Stimulated activated CD4-positive, alpha-beta T cell treated with anti-CD3 and anti-CD28 coated beads, Interleukin-15, amount 100 ng/mL, for 24 hours (primary cell): ENCODE measurements around the gene THSD4.

Source experiments
- DNase-seq: peaks from one replicate; pipeline ENCODE4 v3.0.0-alpha.2; 2020

The THSD4 gene

DNA sequence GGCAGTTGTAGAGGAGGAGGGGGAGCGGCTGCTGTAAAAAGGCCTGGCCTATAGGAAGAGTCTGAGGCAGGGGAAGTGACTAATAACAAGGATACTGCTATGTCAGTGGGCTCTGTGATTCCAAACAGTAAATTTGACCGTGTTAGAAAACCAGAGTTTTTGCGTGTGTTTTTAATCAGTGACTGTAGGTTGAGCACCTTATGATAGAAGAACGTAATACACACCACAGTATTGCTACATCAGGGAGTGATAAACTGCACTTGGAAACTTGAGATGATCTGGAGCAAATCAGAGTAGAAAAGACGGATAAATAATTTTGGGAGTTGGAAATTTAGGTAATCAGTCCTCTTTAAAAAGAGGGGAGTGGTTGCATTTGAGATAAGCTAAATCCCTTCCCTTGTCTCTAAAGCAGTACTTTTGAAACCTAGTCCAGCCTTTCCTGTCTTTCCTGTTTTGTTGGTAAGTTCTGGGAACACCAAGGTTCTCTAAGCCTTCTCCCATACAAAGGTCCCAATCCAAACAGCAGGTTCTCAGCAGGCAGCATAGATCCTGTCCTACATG is 564.6 kb downstream of the THSD4 start:
- no peak for DNase-seq

DNA sequence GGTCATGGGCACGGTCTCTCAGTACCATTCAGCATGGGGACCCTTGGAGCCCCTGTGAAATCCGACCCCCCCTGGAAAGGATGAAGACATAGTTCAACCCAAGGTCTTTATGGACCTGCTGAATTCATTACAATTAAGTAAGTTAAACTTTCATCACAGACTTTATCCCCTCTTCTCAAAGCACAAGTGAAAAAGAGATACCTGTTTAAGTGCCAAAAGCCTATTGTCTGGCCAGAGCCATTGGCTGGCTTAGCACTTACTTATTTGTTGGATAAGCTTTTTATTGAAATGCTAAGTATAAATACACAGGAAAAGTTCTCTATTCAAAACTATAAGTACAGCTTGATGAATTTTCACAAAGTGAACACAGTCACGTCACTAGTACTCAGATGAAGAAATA is 566.7 kb downstream of the THSD4 start:
- DNase-seq: no peak

DNA sequence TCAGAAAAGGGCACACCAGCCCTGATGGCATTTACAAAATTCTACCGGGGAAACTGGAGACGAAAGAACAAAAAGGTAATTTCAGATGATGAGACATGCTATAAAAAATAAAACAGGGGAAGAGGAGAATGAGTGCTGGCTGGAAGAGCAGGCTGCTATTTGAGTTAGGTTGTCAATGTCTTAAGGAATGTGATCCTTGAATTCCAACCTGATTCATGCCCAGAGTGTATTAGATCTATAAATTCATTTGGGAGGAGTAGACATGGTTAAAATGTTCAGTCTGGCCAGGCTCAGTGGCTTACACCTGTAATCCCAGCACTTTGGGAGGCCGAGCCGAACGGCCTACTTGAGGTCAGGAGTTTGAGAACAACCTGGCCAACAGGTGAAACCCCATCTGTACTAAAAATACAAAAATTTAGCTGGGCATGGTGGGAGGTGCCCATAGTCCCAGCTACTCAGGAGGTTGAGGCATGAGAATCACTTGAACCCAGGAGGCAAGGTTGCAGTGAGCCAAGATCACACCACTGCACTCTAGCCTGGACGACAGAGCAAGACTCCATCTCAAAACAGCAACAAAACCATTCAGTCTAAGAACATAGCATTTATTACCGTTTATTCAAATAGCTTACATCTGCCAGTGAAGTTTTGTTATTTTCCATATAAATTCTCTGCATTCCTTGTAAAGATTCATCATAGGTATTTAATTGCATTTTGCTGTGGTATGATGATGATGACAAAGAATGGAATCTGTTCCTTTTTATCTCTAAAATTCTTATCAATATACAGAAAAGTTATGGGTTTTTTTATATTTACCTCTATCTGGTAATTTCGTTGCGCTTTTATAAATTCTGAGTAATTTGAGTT is 568.4 kb downstream of the THSD4 start:
- DNase-seq: no peak

DNA sequence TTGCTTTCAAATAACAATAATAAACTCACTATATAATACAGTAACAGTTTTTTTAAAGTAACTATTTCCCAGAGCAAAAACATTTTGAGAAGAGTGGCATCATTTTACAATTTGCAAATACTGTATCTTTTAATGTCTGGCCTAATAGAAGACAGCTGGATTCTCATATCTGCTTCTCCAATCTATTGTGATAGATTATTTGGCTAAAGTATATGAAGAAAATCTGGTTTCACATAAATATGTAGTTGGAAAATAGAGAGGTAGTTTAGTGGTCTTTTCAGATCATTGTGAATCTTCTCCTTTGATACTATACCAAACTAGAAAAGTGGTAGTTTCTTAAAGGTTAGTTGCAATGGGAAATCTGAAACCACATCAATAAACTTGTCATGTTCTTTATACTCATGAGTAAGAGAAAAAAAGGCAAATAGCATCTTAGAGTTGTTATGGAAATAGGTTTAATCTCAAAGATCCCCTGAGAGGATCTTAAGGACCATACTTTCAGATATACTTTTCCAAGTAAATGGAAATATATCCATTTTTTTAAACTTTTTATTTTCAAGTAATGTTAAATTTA is 570.2 kb downstream of the THSD4 start:
- DNase-seq: no peak

DNA sequence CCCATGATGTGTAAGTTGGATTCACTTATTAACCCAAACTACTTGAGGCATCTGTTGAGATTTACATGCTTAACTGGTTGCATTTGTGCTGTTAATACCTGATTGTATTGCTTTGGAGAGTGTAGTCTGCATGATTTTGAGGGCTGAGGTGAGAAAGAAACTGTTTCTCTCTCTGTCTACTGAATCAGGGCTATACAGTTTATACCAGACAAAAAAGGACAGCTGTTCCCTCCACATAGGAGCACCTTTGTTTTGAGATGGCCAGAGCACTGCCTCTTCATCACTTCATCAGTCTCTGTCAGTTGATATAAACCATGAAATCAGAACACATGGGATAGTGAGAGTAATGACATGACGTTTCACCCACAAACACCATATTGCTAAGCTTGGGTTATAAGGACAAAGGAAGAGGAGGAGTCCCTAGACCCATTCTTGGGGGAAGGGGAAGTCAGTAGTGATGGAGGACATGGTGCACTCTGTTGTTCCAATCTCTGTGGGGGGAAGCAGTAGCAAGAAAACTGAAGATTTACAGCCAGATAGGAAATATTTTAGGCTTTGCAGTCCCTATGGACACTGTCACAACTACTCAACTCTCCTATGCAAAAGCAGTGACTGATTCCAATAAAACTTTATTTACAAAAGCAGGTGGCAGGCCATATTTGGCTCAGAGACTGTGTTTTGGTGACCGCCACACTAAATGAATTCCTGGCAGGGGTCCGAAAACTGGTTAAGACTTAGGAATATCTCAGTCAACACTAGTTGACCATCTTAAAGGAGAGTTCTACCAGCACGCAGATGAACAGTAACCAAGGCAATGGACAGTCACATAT is 571.2 kb downstream of the THSD4 start:
- no peak for DNase-seq

DNA sequence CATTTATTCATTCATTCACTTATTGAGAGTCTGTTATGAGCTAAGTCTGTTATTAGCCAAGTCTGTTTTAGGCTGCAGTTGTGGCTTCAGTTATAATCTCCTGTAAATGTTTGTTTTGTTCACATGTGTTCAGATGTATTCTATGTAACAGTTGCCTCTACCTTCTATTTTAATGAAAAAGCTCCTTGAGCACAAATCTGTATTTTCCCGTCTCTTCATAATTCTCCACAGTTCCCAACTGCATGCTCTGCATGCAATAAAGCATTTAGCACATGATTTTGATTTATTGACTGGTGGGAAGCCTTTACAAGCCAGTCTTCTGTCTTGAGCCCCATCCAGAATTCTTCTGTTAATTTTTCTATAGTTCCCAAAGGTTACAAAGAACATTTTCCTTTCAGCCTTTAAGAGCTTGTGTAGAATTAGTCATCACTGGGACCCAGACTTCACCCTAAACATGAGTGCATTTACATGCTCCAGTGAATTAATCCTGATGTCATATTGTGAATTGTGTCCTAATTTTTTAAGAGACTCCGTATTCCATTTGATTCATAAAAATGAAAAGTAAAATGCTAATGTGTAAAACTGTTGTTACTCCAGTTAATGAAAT is 572.7 kb downstream of the THSD4 start:
- no peak for DNase-seq

DNA sequence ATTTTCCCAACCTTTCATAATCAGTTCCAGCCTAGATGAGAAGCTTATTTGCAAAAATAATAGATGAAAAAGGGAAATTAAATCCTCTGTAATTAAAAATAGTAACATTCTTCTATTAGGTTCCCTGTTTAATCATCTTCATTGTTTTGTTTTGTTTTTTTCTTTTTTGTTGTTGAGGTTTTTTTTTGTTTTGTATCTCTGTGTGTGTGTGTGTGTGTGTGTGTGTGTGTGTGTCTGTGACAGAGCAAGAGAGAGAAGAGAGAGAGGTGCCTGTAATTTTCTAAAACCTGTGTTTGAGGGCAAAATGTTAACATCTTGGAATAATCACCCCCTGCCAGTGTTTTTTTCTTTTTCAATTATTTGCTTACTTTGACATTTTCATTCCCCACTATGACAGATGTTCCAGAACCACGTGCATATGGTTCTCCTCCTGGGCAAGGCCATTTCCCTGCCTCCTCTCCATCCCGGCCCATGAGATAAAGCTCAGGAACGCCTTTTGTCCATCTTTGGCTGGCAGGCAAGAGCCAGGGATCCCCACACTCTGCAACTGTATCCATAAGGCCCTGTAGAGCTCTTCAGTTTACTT is 573.3 kb downstream of the THSD4 start:
- DNase-seq: no peak

DNA sequence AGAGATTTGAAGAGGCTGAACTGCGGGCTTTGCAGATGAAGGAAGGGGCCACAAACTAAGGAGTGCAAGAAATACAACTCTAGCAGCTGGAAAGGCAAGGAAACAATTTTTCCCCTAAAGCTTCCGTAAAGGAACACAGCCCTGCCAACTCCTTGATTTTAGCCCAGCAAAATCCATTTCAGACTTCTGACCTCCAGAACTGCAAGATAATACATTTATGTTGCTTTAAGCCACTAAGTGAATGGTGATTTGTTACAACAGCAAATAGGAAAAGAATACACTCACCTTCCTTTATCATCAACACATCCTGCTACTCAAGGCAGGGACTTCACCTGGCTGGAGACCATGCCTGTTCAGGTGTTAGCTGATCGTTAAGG is 575.8 kb downstream of the THSD4 start:
- no peak for DNase-seq

DNA sequence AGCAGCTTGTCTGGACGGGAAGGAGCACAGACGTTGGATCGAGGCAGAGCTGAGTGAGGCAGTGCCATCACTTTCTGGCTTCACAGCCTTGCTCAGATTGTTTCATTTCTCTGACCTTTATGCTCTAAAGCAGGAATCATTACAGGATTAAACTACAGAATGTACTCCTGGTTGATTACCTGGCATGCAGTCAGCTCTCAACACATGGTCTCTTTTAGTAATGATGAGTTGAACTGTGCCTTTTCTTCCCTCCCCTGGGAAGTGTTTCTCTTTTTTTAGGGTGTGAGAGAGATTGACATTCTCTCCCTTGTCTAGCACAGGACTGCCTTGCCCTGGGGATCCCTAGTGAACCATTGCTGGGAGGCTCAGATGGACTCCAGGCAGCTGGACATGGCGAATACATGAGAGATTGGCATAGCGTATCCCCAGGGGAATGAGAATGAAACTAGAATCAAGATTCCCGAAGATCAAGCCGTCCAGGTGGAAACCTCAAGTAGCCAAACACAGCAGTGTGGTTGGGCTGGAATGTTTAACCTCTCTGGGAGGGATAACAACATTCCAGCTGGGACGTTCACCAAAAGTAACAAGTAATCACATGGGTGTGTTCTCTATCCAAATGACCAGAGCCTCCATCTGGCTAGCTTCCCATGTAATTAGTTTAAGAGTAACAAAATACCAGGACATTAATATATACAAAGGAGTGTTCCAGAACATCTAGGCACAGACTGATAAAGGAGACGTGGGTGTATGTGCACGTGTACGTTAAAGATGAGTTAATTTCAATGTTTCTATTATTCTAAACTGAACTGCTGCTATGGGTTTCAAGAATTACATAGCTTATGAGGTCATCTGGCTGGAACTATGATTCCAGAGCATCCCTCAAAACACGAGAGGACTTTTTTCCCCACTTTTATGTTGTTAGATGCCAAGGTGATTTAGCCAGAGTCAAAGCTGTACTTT is 576.5 kb downstream of the THSD4 start:
- no peak for DNase-seq

DNA sequence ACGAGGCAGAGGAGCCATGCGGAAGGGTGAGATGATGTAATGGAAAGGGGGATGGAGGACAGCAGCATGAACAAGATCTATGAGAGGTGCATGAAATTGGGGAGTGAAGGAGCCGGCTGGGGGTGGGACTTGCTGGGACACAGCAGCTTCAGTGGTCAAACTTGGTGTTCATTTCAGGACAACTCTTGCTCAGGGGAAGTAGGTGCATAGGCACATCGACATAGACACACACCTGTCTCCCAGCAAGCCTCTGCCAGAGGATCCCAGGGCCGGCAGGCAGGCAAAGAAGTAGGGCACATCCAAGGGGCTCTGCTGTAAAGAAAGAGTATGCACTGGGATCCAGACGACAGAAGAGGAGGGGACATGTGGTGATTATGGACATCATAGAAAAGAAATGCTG is 582.0 kb downstream of the THSD4 start:
- DNase-seq: no peak

DNA sequence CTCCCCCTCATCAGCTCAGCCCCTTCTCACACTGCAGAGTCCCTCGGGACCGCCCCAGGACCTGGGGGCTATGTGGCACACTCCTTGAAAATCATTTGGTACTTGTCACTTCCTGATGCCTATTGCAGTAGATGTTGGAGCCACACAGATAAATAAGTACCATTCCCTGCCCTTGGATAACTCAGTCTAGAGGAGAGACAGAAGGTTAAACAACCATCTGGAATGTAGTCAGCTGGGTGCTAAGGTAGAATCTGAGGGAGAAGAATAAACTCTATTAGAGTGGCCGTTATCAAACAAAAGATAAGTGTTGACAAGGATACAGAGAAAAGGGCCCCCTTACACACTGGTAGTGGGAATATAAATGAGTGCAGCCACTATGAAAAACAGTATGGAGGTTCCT is 582.8 kb downstream of the THSD4 start:
- no peak for DNase-seq

DNA sequence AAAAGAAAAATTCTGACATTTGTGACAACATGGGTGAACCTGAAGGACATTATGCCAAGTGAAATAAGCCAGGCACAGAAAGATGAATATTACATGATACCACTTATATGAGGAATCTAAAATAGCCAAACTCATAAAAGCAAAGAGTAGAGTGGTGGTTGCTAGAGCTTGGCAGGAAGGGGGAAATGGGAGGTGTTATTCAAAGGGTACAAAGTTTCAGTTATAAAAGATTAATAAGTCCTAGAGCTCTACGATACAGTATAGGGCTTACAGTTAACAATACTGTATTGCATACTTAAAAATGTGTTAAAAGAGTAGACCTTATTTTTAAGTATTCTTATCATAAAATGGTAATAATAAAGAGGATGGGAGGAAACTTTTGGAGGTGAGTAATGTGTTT is 583.5 kb downstream of the THSD4 start:
- no peak for DNase-seq

DNA sequence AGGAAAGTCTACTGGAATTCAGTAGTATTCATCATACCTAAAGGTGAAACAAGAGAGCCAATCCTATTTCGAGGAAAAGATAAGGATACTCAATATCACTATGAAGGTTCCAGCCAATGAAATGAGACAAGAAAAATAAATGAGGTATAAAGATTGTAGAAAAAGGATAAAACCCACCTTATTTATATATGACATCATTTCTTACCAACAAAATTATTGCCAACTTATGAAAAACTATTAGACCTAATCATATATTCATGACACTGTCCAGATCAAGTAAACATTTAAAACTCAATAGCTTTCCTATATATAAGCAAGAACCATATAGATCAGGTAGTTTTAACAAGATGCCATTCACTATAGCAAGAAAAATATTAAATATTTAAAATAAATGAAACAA is 584.7 kb downstream of the THSD4 start:
- DNase-seq: no peak

DNA sequence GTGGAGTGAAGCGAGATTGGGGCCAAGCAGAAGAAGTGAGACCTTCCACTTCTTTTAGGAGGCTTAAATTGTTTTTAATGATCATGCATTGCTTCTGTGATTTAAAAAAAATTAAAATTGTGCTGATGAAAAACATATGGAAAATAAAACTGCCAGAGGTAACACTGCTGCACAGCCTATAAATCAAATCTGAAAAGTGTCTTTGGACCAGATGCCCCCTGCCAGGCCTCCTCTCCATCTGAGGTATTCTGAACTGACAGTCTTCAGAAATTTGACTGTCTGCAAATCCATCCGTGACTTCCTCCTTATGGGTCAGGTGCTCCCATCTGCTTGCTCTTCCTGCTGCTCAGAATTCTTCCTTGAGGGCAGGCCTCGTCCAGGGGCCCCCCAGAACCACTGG is 586.5 kb downstream of the THSD4 start:
- DNase-seq: no peak

DNA sequence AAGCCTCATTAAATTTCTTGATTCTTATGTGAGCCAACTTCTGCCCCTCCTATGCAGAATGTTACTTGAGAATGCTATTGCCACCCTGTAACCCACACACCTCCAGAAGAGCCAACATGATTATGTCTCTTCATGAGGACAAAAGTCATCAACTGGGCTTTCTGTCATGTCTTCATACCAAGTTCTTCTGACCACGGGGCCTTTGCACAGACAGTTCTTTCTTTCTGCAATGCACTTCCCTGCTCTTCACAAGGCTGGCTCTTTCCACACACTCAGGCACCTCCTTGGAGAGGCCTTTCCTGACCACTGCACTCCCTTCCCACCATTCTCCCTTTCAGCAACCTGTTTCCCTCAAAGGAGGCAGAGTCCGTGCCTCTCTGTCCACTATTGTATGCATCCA is 587.2 kb downstream of the THSD4 start:
- DNase-seq: no peak

DNA sequence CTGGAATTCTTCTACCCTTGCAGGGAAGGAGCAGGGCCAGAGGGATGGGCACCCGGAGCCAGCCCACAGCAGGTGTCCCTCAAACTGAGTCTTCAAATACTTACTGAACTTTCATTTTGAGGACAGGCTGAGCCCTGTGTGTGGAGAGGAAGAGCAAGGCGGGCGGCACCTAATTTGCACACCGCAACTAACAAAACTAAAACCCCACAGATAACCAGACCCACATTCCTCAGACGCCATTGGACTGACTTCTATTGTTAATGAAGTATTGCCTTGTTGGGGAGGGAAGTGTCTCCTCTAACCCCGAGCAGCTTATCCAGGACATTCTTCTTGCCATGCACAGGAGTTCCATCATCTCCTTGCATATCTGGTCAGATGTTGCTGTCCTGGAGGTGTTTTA is 589.9 kb downstream of the THSD4 start:
- DNase-seq: no peak

DNA sequence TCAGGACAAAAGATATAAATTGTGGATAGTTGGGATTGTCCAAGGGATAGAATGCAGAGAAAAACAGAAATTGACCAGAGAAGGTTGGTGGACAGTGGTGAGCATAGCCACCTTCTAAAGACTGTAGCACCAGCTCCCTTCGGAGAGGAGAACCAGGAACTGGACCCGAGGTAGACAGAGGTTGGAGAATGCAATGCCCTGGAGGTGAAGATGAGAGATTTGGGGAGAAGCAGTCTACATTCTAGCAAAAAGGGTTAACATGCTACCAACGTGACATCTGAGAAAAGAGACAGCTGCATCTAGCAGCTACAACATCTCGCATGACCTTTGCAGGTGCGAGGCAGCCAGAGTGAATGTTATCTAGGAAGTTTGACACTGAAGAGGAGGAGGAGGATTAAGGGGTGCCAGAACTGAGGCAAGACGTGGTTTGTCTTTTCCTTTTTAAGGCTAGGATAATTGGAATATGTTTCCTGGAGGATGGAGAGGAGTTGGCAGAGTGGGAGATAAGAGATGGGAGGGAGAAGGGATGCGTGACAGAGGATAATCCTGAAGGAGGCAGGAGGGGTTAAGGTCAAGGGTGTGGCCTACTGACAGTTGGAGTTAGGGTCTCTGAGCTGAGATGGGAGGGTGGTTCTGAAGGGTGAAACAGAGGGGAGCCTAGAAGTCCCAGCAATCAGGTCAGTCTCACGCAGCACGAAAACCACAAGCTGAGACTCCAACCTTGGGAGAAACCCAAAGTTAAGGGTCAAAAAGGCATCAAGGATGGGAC is 591.4 kb downstream of the THSD4 start:
- DNase-seq: no peak

DNA sequence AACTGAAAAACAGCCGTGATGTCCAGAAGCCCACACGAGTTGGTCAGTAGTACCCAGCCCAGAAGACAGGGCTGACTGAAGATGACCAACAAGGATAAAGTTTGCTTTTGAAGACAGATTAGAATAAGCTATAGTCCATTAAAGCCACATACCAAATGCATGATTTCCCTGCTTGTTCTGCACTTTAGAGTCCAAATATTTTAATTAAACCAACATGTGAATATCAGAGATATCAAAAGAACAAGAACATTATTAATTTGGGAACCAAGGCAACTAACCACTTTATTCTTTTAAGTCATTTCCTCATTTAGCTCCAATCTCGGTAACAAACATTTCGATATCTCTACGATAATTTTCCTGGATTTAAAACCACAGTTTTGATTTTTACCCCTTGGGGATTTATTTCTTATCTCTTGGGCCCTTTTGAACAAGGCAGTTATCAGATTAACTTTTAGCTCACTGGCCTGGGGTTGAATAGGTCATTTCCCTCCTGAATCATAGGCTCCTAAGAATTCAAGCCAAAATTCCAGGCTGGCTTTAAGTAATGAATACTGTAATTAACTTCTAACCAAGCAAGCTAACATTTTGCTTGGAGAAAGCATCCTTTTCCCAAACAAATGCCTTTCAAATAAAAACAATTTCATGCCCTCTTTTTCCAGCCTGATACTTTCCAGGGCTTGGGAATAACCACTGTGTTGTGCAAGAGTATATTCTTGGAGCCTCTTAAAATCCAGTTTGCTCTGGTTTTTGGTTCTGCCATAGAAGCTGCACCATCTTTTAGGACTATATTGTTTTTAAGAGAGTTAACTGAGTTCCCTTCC is 592.2 kb downstream of the THSD4 start:
- DNase-seq: no peak

DNA sequence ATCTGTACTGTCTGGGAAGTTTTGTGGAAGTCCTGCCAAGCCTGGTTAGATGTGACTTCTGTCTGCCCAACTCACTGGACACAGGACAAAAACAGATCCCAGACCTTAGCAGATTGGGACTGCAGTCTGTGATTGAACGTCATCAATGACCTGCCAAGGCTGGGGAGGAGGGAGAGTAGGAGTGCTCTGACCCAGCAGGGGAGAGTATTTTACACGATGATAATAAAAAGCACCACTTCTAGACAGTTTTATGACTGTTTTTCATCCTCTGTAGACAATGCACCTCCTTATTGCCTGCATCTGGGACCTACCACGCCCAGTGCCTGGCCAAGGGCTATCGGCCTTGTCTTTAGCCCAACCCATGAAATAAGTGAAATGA is 592.8 kb downstream of the THSD4 start:
- no peak for DNase-seq

DNA sequence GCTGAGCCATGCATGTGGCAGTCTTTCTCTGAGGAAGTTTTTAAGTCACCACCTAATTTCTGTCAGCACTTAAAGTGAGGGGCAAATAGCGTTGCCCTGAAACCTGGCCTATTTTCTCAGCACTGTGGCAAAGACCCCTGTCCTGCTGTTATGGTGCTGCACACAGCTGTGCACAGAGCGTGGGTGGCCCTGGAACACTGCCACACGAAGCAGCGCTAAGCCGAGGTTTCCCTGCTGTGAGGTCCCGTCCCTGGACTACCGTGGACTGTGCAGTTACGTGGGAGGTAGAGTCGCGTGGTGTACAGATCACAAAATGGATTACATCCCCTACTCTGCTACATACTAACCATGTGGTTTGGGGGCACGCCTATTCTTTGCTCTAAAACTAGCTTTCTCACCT is 593.5 kb downstream of the THSD4 start:
- DNase-seq: no peak
